Measurements from ENCODE around the gene GGTA1.
"Not testable (repeated sequence)": the region's sequence is repeated elsewhere in the genome, so short reads cannot be mapped to it uniquely, and the experiment has no call there.

The GGTA1 gene

GRCh38 chr9:121455527-121456239 lies 44.0 kb downstream of the GGTA1 start:
- no peak for DNase-seq

- DNase-seq: no peak
These were observed 44.7 kb downstream of the GGTA1 start for GRCh38 chr9:121454972-121455371.

- DNase-seq: no peak
These were observed 46.3 kb downstream of the GGTA1 start for GRCh38 chr9:121453232-121453892.

- DNase-seq: no peak
These were observed 47.6 kb downstream of the GGTA1 start for GRCh38 chr9:121452085-121452484.

GRCh38 chr9:121451586-121451985 lies 48.1 kb downstream of the GGTA1 start:
- no peak for DNase-seq

GRCh38 chr9:121450241-121450640 lies 49.4 kb downstream of the GGTA1 start:
- no peak for DNase-seq

- DNase-seq: no peak
These were observed 49.9 kb downstream of the GGTA1 start for GRCh38 chr9:121449786-121450185.

GRCh38 chr9:121447321-121447834 lies 52.3 kb downstream of the GGTA1 start:
- no peak for DNase-seq

- DNase-seq: no peak
These were observed 53.7 kb downstream of the GGTA1 start for GRCh38 chr9:121445986-121446385.

- no peak for DNase-seq
These were observed 55.7 kb downstream of the GGTA1 start for GRCh38 chr9:121443981-121444380.

- DNase-seq: no peak
These were observed 58.5 kb downstream of the GGTA1 start for GRCh38 chr9:121441165-121441564.

GRCh38 chr9:121439711-121440664 lies 59.7 kb downstream of the GGTA1 start:
- no peak for DNase-seq

- no peak for DNase-seq
These were observed 60.6 kb downstream of the GGTA1 start for GRCh38 chr9:121439016-121439415.

- no peak for DNase-seq
These were observed 61.8 kb downstream of the GGTA1 start for GRCh38 chr9:121437891-121438290.

- DNase-seq: not testable (repeated sequence)
These were observed 62.6 kb downstream of the GGTA1 start for GRCh38 chr9:121437046-121437445.

- no peak for DNase-seq
These were observed 64.7 kb downstream of the GGTA1 start for GRCh38 chr9:121434969-121435368.

GRCh38 chr9:121427899-121428298 lies 71.7 kb downstream of the GGTA1 start:
- DNase-seq: no peak

- no peak for DNase-seq
These were observed 75.6 kb downstream of the GGTA1 start for GRCh38 chr9:121424024-121424432.

- no peak for DNase-seq
These were observed 87.7 kb downstream of the GGTA1 start for GRCh38 chr9:121411993-121412392.

- DNase-seq: no peak
These were observed 93.7 kb downstream of the GGTA1 start for GRCh38 chr9:121405899-121406298.

All from effector CD8-positive, alpha-beta T cell (primary cell).